MM.1S (cell line): ENCODE results near the gene GPR160.
A peak's percentile ranks its signal among the peaks of the same experiment; 100 is the strongest.

Experiments
- DNase-seq: peaks from one replicate; pipeline ENCODE4 v3.0.0-alpha.2; 2015
- H2AFZ ChIP-seq: fragments of 300-600 bp; sonication (generic); 2 replicates; pipeline ENCODE4 v1.6.0; 2016; ENCODE audit warnings: antibody characterized with exemption, low read length
- H3F3A ChIP-seq: fragments of 300-600 bp; sonication (generic); 2 replicates; pipeline ENCODE4 v1.6.1; 2016; ENCODE audit warnings: mild to moderate bottlenecking, antibody characterized with exemption, low read length, moderate library complexity, mixed read lengths; ENCODE audit not compliant: insufficient read depth
- H3K27ac ChIP-seq: fragments of 300-600 bp; sonication (generic); 2 replicates; pipeline ENCODE4 v1.5.1; 2016; ENCODE audit warnings: mild to moderate bottlenecking, low read length
- H3K27me3 ChIP-seq: fragments of 300-600 bp; sonication (generic); replicated peaks from 2 replicates; pipeline ENCODE4 v1.6.0; 2016; ENCODE audit warnings: low read length; ENCODE audit not compliant: insufficient read depth
- H3K36me3 ChIP-seq: fragments of 300-600 bp; sonication (generic); replicated peaks from 2 replicates; pipeline ENCODE4 v1.6.1; 2016; ENCODE audit warnings: mild to moderate bottlenecking, low read length, mixed read lengths; ENCODE audit not compliant: insufficient read depth
- H3K4me1 ChIP-seq: fragments of 300-600 bp; sonication (generic); 2 replicates; pipeline ENCODE4 v1.6.1; 2016; ENCODE audit warnings: low read length, mixed read lengths
- H3K4me2 ChIP-seq: fragments of 300-600 bp; sonication (generic); 2 replicates; pipeline ENCODE4 v1.6.0; 2016; ENCODE audit warnings: low read depth, low read length
- H3K4me3 ChIP-seq: fragments of 300-600 bp; sonication (generic); 2 replicates; pipeline ENCODE4 v1.5.1; 2016; ENCODE audit warnings: low read length, mixed read lengths
- H3K79me2 ChIP-seq: fragments of 300-600 bp; sonication (generic); 2 replicates; pipeline ENCODE4 v1.6.1; 2016; ENCODE audit warnings: mixed run types, low read length, mixed read lengths
- H3K9ac ChIP-seq: fragments of 300-600 bp; sonication (generic); 2 replicates; pipeline ENCODE4 v1.6.1; 2016; ENCODE audit warnings: low read length, mixed read lengths
- H3K9me2 ChIP-seq: fragments of 300-600 bp; sonication (generic); replicated peaks from 2 replicates; pipeline ENCODE4 v1.6.1; 2016; ENCODE audit warnings: mild to moderate bottlenecking, low read length, mixed read lengths; ENCODE audit not compliant: insufficient read depth
- H3K9me3 ChIP-seq: fragments of 300-600 bp; sonication (generic); replicated peaks from 2 replicates; pipeline ENCODE4 v1.6.1; 2016; ENCODE audit warnings: mild to moderate bottlenecking, low read length, mixed read lengths; ENCODE audit not compliant: insufficient read depth
- H4K20me1 ChIP-seq: fragments of 300-600 bp; sonication (generic); 2 replicates; pipeline ENCODE4 v1.6.1; 2016; ENCODE audit warnings: mild to moderate bottlenecking, low read length, moderate library complexity, mixed read lengths; ENCODE audit not compliant: insufficient read depth
- EZH2 ChIP-seq: fragments of 300-600 bp; sonication (generic); optimal IDR thresholded peaks from 2 replicates; pipeline ENCODE3; 2017; ENCODE audit warnings: low read depth, mild to moderate bottlenecking, antibody characterized with exemption, low read length, mixed read lengths
- EZH2phosphoT487 ChIP-seq: fragments of 300-600 bp; sonication (generic); IDR thresholded peaks from 2 replicates; pipeline ENCODE4 v1.6.1; 2018; ENCODE audit warnings: antibody characterized with exemption, low read length
- TF ChIP-seq, protein P1 (sequence below): fragments of 300-600 bp; sonication (generic); IDR thresholded peaks from 2 replicates; pipeline ENCODE4 v1.5.1; 2016; ENCODE audit warnings: antibody characterized with exemption, low read length, mixed read lengths

Gene GPR160

DNA sequence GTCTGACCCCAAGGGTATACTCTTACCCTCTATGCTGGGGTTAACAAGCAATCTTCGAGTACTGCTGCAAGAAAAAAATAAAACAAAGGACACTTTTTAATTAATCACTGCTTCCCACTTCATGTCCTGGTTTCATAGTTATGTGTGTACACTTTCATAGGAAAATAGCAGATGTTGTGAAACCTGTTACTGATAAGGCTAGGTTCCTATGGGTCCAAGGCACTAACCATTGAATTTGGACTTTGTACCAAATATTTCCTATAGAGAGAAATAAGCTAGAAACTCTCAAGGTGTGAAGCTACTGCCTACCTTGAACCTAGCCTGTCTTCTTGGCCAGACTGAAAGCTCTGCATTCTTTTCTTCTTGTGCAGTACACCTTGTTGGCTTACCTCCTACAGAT lies 14.6 kb upstream of the GPR160 start:
- peaks cover 11% of the 10 kb centered on the region for H3K4me1 ChIP-seq
- no peak overlapping the region for H2AFZ ChIP-seq
- no peak overlapping the region for H3K9ac ChIP-seq
- no peaks in the 10 kb centered on the region for H3K27me3 ChIP-seq
- no peaks in the 10 kb centered on the region for H3F3A ChIP-seq
- H3K9me3 ChIP-seq: no peaks in the 10 kb centered on the region
- no peak overlapping the region for H3K27ac ChIP-seq
- no peak overlapping the region for H3K4me3 ChIP-seq
- no peak overlapping the region for H3K4me2 ChIP-seq
- no peaks in the 10 kb centered on the region for H3K79me2 ChIP-seq
- no peaks in the 10 kb centered on the region for H4K20me1 ChIP-seq
- no peaks in the 10 kb centered on the region for H3K9me2 ChIP-seq
- TF ChIP-seq, protein P1, sequence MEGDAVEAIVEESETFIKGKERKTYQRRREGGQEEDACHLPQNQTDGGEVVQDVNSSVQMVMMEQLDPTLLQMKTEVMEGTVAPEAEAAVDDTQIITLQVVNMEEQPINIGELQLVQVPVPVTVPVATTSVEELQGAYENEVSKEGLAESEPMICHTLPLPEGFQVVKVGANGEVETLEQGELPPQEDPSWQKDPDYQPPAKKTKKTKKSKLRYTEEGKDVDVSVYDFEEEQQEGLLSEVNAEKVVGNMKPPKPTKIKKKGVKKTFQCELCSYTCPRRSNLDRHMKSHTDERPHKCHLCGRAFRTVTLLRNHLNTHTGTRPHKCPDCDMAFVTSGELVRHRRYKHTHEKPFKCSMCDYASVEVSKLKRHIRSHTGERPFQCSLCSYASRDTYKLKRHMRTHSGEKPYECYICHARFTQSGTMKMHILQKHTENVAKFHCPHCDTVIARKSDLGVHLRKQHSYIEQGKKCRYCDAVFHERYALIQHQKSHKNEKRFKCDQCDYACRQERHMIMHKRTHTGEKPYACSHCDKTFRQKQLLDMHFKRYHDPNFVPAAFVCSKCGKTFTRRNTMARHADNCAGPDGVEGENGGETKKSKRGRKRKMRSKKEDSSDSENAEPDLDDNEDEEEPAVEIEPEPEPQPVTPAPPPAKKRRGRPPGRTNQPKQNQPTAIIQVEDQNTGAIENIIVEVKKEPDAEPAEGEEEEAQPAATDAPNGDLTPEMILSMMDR: no peak
- TF ChIP-seq EZH2: no peak
- no peaks in the 10 kb centered on the region for H3K36me3 ChIP-seq
- DNase-seq: no peak

DNA sequence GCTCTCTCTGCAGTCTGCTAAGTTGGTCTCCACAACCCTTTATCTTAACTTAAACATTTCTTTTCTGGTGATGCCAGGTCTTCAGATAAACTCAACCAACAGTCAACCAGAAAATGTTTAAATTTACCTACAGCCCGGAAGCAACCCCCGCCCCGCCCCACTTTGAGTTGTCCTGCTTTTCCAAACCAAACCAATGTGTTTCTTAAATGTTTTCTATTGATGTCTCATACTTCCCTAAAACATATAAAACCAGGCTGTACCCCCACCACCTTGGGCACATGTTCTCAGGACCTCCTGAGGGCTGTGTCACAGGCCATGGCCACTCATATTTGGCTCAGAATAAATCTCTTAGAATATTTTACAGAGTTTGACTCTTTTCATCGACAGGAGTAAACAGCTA lies 13.2 kb upstream of the GPR160 start:
- H3K4me1 ChIP-seq: peaks cover 11% of the 10 kb centered on the region
- H3K4me3 ChIP-seq: no peak overlapping the region
- no peaks in the 10 kb centered on the region for H3K27me3 ChIP-seq
- H3K36me3 ChIP-seq: no peaks in the 10 kb centered on the region
- no peak overlapping the region for H3K27ac ChIP-seq
- no peak for DNase-seq
- no peaks in the 10 kb centered on the region for H3F3A ChIP-seq
- no peak overlapping the region for H3K4me2 ChIP-seq
- H3K9me3 ChIP-seq: no peaks in the 10 kb centered on the region
- no peak for TF ChIP-seq EZH2phosphoT487
- no peak for TF ChIP-seq EZH2
- TF ChIP-seq, protein P1: no peak
- H3K9me2 ChIP-seq: no peaks in the 10 kb centered on the region
- H4K20me1 ChIP-seq: no peaks in the 10 kb centered on the region
- no peaks in the 10 kb centered on the region for H3K79me2 ChIP-seq
- H3K9ac ChIP-seq: no peak overlapping the region
- H2AFZ ChIP-seq: no peak overlapping the region

- TF ChIP-seq EZH2phosphoT487 (no peak), EZH2 (no peak)
- TF ChIP-seq, protein P1: no peak
- H2AFZ ChIP-seq: peak overlapping the region; percentile 46
These were observed 10.3 kb upstream of the GPR160 start for GRCh38 chr3:170027233-170028102.

More at GRCh38 chr3:170027233-170028102, 10.3 kb upstream of the GPR160 start:
- no peaks in the 10 kb centered on the region for H3K27me3 ChIP-seq
- no peaks in the 10 kb centered on the region for H3K79me2 ChIP-seq
- H4K20me1 ChIP-seq: no peaks in the 10 kb centered on the region
- no peak overlapping the region for H3K4me3 ChIP-seq
- H3K36me3 ChIP-seq: no peaks in the 10 kb centered on the region
- DNase-seq: no peak
- no peaks in the 10 kb centered on the region for H3F3A ChIP-seq
- H3K4me2 ChIP-seq: peak overlapping the region; percentile 13; the same call in 1 of the 2 replicates
- no peak overlapping the region for H3K27ac ChIP-seq
- H3K4me1 ChIP-seq: peaks cover 11% of the 10 kb centered on the region
- H3K9me3 ChIP-seq: no peaks in the 10 kb centered on the region
- no peaks in the 10 kb centered on the region for H3K9me2 ChIP-seq
- no peak overlapping the region for H3K9ac ChIP-seq
